CD4-positive, alpha-beta T cell treated with Interleukin-4 for 4 hours (primary cell): Measurements from ENCODE around the gene ZNF581.
A peak's percentile ranks its signal among the peaks of the same experiment; 100 is the strongest.

Experiments used
- DNase-seq: peaks from one replicate; pipeline ENCODE4 v3.0.0-alpha.2; 2020

The ZNF581 gene

GRCh38 chr19:55635334-55635717 is 8.1 kb upstream of the ZNF581 start:
- DNase-seq = peak; percentile 17

- no peak for DNase-seq
Observed at GRCh38 chr19:55635856-55636440, 7.5 kb upstream of the ZNF581 start.

GRCh38 chr19:55636723-55637122 is 6.7 kb upstream of the ZNF581 start:
- no peak for DNase-seq

GRCh38 chr19:55637534-55637933 is 5.9 kb upstream of the ZNF581 start:
- DNase-seq = no peak

- peak; percentile 67 for DNase-seq
Observed at GRCh38 chr19:55638864-55639359, 4.5 kb upstream of the ZNF581 start.

- peak; percentile 69 for DNase-seq
Observed at GRCh38 chr19:55640043-55640576, 3.3 kb upstream of the ZNF581 start.

- peak; percentile 40 for DNase-seq
Observed at GRCh38 chr19:55640577-55641425, 2.6 kb upstream of the ZNF581 start, which contains the start of gene ZNF580. Gene ZNF580, plus strand, starts transcription at chr19:55641002. Its CDS starts 1,507 bp downstream, at chr19:55642509.

GRCh38 chr19:55641426-55642152 is 1.9 kb upstream of the ZNF581 start:
- peak; percentile 27 for DNase-seq

- peak; percentile 18 for DNase-seq
Observed at GRCh38 chr19:55642153-55643002, 1.1 kb upstream of the ZNF581 start.

GRCh38 chr19:55643887-55644176 is 383 bp downstream of the ZNF581 start:
- no peak for DNase-seq

GRCh38 chr19:55644191-55644833 is 863 bp downstream of the ZNF581 start:
- no peak for DNase-seq

- no peak for DNase-seq
Observed at GRCh38 chr19:55644842-55645511, 1.5 kb downstream of the ZNF581 start.

GRCh38 chr19:55645512-55645881 is 2.0 kb downstream of the ZNF581 start:
- DNase-seq = no peak

GRCh38 chr19:55646889-55647731 is 3.7 kb downstream of the ZNF581 start:
- no peak for DNase-seq

GRCh38 chr19:55647732-55648584 is 4.5 kb downstream of the ZNF581 start, which contains the start of gene CCDC106:
Gene CCDC106, plus strand, starts transcription at chr19:55648212. Its CDS starts 835 bp downstream, at chr19:55649047.
- DNase-seq = peak; percentile 29

- no peak for DNase-seq
Observed at GRCh38 chr19:55648585-55649267, 5.3 kb downstream of the ZNF581 start.

- no peak for DNase-seq
Observed at GRCh38 chr19:55649268-55650125, 6.0 kb downstream of the ZNF581 start.

- no peak for DNase-seq
Observed at GRCh38 chr19:55650126-55650557, 6.7 kb downstream of the ZNF581 start.
